K562 (cell line): ENCODE measurements around the gene TGFBR3L. TPM values are rescaled to one million over a fixed set of nuclear protein-coding genes. Genes with fewer than 3 reads are reported as not detected.

Source experiments
- ATF1 ChIP-seq, 2 experiments: fragments of 450-650 bp in 1 of 2; IDR thresholded peaks; 2 replicates each; pipeline ENCODE4 v1.6.1; 2016; ENCODE audit warnings: missing compliant biosample characterization in 1 of 2, missing genetic modification characterization in 1 of 2
- ETV5 ChIP-seq: sonication (generic); formaldehyde crosslinking; IDR thresholded peaks from 2 replicates; pipeline ENCODE4 v1.4.0; 2020; ENCODE audit warnings: low read depth, mild to moderate bottlenecking, missing genetic modification reagents
- HBP1 ChIP-seq: fragments of 450-650 bp; formaldehyde crosslinking; IDR thresholded peaks from 2 replicates; pipeline ENCODE4 v1.4.0; 2022; ENCODE audit warnings: missing genetic modification characterization
- HMGN3 ChIP-seq: IDR thresholded peaks from 2 replicates; pipeline ENCODE4 v1.6.1; 2011; ENCODE audit warnings: borderline replicate concordance, low read depth, mild to moderate bottlenecking, mixed read lengths, low read length; ENCODE audit not compliant: insufficient read length; ENCODE audit errors: extremely low read depth
- MAX ChIP-seq: sonication (generic); formaldehyde crosslinking; IDR thresholded peaks from 2 replicates; pipeline ENCODE4 v1.9.0; 2022; ENCODE audit warnings: mild to moderate bottlenecking, missing genetic modification reagents
- MTA3 ChIP-seq: fragments of 450-650 bp; formaldehyde crosslinking; IDR thresholded peaks from 2 replicates; pipeline ENCODE4 v1.6.1; 2017; ENCODE audit warnings: mild to moderate bottlenecking, borderline replicate concordance
- NFIX ChIP-seq: fragments of 250-450 bp; sonication (Bioruptor Pico); IDR thresholded peaks from 2 replicates; pipeline ENCODE4 v1.4.0; 2020; ENCODE audit warnings: low read depth, mild to moderate bottlenecking, moderate library complexity
- NFXL1 ChIP-seq: fragments of 450-650 bp; formaldehyde crosslinking; IDR thresholded peaks from 2 replicates; pipeline ENCODE4 v1.4.0; 2021; ENCODE audit warnings: mild to moderate bottlenecking
- SAP30 ChIP-seq: fragments of 200-600 bp; sonication (generic); IDR thresholded peaks from 2 replicates; pipeline ENCODE4 v1.6.1; 2012; ENCODE audit warnings: borderline replicate concordance, low read depth, mild to moderate bottlenecking, moderate library complexity, low read length, control low read depth, inconsistent platforms; ENCODE audit not compliant: insufficient read depth, poor library complexity, severe bottlenecking
- SNIP1 ChIP-seq: fragments of 450-650 bp; IDR thresholded peaks from 2 replicates; pipeline ENCODE4 v1.7.1; 2017; ENCODE audit warnings: low read depth, mild to moderate bottlenecking
- SRF ChIP-seq, 2 experiments: fragments of 250-450, 450-650 bp in 1 of 2; sonication (Bioruptor Pico) in 1 of 2; sonication (generic) in 1 of 2; formaldehyde crosslinking; IDR thresholded peaks; 2 replicates each; pipeline versions ENCODE4 v1.5.0 to v1.5.1; 2020 to 2022; ENCODE audit warnings: mild to moderate bottlenecking in 1 of 2, missing genetic modification reagents in 1 of 2
- XRCC5 ChIP-seq: fragments of 200-400 bp; formaldehyde crosslinking; IDR thresholded peaks from 2 replicates; pipeline ENCODE4 v1.6.1; 2017; ENCODE audit warnings: low read depth, mild to moderate bottlenecking, low read length
- ZNF384 ChIP-seq: IDR thresholded peaks from 2 replicates; pipeline ENCODE4 v1.6.1; 2012; ENCODE audit warnings: low read depth, low read length, improper control_type of control experiment
- ZNF766 ChIP-seq: fragments of 200-800 bp; sonication (Bioruptor generic); conservative IDR thresholded peaks from 2 replicates; pipeline ENCODE4 v1.6.1; 2016; ENCODE audit warnings: missing genetic modification characterization, missing compliant biosample characterization
- polyA plus RNA-seq, 8 experiments: library from polyadenylated mRNA; depleted of rRNA in 4 of 8; stranded (reverse) in 5 of 8; unstranded in 3 of 8; fragments of >200 nt; fragmentation: Nextera tagmentation in 2 of 8; fragmentation: Illumina TruSeq in 1 of 8; extraction: Ambion mirVana in 2 of 8; extraction: Trizol in 1 of 8; gene quantifications; 2 replicates each; pipeline versions ENCODE4 v1.2.1 to v1.2.3, GENCODE V29; 2011 to 2014; ENCODE audit warnings: inconsistent platforms in 1 of 8, missing spikeins in 1 of 8
- total RNA-seq, 7 experiments: library from RNA; depleted of rRNA in 6 of 7; stranded (reverse); fragments of >200 nt in 6 of 7; fragmentation: Illumina TruSeq in 2 of 7; extraction: Trizol in 2 of 7; gene quantifications; 2 replicates each; pipeline versions ENCODE4 v1.2.1 to v1.2.3, GENCODE V29; 2011 to 2021; ENCODE audit warnings: low replicate concordance in 1 of 7
- TF ChIP-seq, protein P1 (sequence below): sonication (generic); formaldehyde crosslinking; IDR thresholded peaks from 2 replicates; pipeline ENCODE4 v1.8.1; 2023; ENCODE audit warnings: missing genetic modification reagents, mild to moderate bottlenecking, borderline replicate concordance
- TF ChIP-seq, protein P2 (sequence below): fragments of 450-650 bp; formaldehyde crosslinking; IDR thresholded peaks from 2 replicates; pipeline ENCODE4 v1.4.0; 2020; ENCODE audit warnings: mild to moderate bottlenecking, mixed read lengths

TGFBR3L gene
- total and polyA plus RNA-seq, 9 of the 15 experiments (the other 6 are each of a cell fraction or from before 2014, with no cell fraction given) = not detected

GRCh38 chr19:7919610-7920518 lies 5.2 kb downstream of the TGFBR3L start, which contains the start of gene SNAPC2 (continued):
- TF ChIP-seq, protein P1, sequence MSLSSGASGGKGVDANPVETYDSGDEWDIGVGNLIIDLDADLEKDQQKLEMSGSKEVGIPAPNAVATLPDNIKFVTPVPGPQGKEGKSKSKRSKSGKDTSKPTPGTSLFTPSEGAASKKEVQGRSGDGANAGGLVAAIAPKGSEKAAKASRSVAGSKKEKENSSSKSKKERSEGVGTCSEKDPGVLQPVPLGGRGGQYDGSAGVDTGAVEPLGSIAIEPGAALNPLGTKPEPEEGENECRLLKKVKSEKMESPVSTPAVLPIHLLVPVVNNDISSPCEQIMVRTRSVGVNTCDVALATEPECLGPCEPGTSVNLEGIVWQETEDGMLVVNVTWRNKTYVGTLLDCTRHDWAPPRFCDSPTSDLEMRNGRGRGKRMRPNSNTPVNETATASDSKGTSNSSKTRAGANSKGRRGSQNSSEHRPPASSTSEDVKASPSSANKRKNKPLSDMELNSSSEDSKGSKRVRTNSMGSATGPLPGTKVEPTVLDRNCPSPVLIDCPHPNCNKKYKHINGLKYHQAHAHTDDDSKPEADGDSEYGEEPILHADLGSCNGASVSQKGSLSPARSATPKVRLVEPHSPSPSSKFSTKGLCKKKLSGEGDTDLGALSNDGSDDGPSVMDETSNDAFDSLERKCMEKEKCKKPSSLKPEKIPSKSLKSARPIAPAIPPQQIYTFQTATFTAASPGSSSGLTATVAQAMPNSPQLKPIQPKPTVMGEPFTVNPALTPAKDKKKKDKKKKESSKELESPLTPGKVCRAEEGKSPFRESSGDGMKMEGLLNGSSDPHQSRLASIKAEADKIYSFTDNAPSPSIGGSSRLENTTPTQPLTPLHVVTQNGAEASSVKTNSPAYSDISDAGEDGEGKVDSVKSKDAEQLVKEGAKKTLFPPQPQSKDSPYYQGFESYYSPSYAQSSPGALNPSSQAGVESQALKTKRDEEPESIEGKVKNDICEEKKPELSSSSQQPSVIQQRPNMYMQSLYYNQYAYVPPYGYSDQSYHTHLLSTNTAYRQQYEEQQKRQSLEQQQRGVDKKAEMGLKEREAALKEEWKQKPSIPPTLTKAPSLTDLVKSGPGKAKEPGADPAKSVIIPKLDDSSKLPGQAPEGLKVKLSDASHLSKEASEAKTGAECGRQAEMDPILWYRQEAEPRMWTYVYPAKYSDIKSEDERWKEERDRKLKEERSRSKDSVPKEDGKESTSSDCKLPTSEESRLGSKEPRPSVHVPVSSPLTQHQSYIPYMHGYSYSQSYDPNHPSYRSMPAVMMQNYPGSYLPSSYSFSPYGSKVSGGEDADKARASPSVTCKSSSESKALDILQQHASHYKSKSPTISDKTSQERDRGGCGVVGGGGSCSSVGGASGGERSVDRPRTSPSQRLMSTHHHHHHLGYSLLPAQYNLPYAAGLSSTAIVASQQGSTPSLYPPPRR (CRISPR knock-in tag) = no peak
- TF ChIP-seq, protein P2, sequence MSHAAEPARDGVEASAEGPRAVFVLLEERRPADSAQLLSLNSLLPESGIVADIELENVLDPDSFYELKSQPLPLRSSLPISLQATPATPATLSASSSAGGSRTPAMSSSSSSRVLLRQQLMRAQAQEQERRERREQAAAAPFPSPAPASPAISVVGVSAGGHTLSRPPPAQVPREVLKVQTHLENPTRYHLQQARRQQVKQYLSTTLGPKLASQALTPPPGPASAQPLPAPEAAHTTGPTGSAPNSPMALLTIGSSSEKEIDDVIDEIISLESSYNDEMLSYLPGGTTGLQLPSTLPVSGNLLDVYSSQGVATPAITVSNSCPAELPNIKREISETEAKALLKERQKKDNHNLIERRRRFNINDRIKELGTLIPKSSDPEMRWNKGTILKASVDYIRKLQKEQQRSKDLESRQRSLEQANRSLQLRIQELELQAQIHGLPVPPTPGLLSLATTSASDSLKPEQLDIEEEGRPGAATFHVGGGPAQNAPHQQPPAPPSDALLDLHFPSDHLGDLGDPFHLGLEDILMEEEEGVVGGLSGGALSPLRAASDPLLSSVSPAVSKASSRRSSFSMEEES (CRISPR knock-in tag) = no peak
- no peak for TF ChIP-seq XRCC5
- peak in 1 of 2 experiments; percentile 48; a peak in 1 of 4 replicates for TF ChIP-seq SRF (CRISPR knock-in tag; IDR thresholded peaks at IDR 0.05)
- TF ChIP-seq SNIP1 = no peak
- TF ChIP-seq NFIX (CRISPR knock-in tag) = no peak
- TF ChIP-seq ETV5 (CRISPR knock-in tag) = peak; percentile 79; the same call in 1 of the 2 replicates
- TF ChIP-seq HMGN3 = peak; percentile 57
- TF ChIP-seq HBP1 (CRISPR knock-in tag) = no peak
- peak; percentile 61 for TF ChIP-seq SAP30
- TF ChIP-seq ZNF766 (CRISPR knock-in tag) = no peak
- no peak for TF ChIP-seq ZNF384
- TF ChIP-seq MTA3 = peak; percentile 99
- TF ChIP-seq ATF1 (CRISPR knock-in tag; IDR thresholded peaks at IDR 0.05) = no peak
- TF ChIP-seq ATF1 (tag; IDR thresholded peaks at IDR 0.05) = peak; percentile 66
- TF ChIP-seq NFXL1 (CRISPR knock-in tag) = no peak
- peak; percentile 61; the same call in 1 of the 2 replicates for TF ChIP-seq MAX (CRISPR knock-in tag)
